GM19324 (cell line): ENCODE results near the gene PHF19.

Experiments
- ATAC-seq: cut with Tn5 transposase; IDR thresholded peaks from one replicate; pipeline ENCODE4 v1.9.1; 2021; ENCODE audit warnings: mild to moderate bottlenecking, moderate library complexity; ENCODE audit not compliant: unreplicated experiment, low FRiP score

The PHF19 gene

DNA sequence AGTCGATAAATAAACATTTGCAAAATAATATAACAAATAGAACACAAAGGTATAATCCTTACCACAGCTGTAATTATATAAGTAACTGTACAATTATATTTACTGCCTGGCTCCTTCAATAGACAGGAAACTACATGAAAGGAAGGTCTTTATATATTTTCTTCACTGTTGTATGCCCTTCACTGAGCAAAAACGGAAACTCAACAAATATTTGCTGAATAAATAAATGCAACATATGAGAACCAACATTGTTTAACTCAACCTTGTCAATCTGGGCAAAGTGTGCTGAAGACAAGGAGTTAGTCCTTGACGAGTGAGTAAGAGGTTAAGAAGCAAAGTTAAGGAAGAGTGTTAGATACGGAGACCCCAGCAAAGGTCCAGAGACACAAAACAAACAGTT is 56.9 kb downstream of the PHF19 start:
- ATAC-seq, result no peak

DNA sequence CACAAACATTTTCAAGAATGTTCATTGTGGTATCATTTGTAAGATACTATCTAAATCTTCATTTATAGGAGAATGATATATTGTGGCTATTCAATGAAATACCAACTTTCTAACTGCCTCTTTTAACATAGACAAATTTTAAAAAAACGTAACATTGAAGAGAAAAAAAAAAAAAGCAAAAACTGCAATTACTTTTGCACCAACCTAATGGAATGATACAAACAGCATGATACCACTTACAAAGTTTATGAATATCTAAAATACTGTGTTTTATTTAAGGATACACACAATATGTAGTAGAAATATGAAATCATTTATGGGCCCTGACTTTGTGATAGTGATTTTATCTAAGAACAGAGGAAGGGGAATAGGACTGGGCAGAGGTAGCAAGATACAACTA is 58.4 kb downstream of the PHF19 start:
- ATAC-seq, result no peak

DNA sequence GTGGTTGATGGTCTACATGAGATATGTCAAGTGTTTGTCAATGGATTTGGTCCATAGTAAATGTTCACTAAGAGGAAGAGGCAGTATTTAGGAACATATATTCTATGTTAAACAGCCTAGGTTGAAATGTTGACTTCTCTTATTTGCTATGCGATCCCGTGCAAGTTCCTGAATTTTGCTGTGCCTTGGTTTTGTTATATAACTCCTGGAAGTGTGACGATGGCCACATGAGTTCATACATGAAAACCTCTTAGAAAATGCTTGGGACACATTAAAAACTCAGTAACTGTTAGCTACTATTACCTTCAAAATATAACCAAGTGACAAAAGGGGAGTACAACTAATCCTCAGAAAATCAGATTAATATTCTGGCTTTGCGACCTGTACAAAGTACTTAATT is 61.9 kb downstream of the PHF19 start:
- no peak for ATAC-seq

DNA sequence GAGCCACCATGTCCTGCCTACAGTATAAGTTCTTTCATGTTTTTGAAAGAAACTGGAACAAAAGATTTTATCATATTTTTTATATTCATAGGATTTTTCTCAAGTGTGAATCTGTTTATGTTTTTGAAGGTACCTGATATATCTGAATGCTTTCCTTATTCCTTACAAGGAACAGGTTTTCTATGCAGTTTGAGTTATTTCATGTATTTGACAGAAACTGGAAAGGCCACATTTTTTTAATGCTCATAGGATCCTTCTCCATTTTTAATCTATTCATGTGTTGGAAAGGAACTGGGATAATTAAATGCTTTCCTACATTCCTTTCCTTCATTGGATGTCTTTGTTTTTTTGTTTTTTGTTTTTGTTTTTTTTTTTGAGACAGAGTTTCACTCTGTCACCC is 68.1 kb downstream of the PHF19 start:
- ATAC-seq, result no peak

DNA sequence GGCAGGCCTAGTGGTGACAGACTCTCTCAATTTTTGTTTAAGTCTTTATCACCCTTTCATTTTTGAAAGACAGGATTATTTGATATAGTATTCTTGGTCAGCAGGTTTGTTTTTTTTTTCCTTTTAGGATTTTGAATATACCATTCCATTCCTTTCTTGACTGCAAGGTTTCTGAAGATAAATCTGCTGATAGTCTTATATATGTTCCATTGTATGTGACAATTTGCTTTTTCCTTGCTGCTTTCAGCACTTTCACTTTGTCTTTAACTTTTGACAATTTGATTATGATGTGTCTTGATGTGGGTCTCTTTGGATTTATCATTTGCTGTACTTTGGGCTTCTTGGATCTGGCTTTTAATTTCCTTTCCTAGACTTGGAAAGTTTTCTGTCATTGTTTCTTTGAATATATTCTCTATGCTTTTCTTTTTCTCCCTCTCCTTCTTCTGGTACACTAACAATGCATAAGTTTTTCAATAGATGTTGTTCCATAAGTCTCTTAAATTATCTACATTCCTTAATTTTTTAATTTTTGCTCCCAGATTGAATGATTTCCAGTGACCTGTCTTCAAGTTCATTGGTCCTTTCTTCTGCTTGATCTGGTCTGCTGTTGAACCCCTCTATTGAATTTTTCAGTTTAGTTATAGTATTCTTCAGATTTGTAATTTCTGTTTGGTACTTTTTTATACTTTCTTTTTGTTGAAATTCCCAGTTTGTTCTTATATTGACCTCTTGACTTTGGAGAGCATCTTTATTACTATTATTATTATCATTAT is 69.2 kb downstream of the PHF19 start:
- ATAC-seq, result no peak
